Coronary artery (tissue), 2 donors: Measurements from ENCODE around the gene XIRP2.

Experiments used
- DNase-seq: peaks from one replicate; pipeline ENCODE4 v3.0.0-alpha.2; 2017; ENCODE audit warnings: low spot score
- H3K27ac ChIP-seq, 2 donors: fragments of 200-600 bp; sonication (generic); one replicate each; pipeline ENCODE4 v1.5.1; 2016 to 2019
- H3K4me3 ChIP-seq: fragments of 200-600 bp; sonication (generic); 2 replicates; pipeline ENCODE4 v1.5.1; 2016; ENCODE audit warnings: mild to moderate bottlenecking, moderate library complexity
- CTCF ChIP-seq: fragments of 200-600 bp; sonication (generic); IDR thresholded peaks from one replicate; pipeline ENCODE4 v1.5.1; 2019; ENCODE audit warnings: antibody characterized with exemption

XIRP2 gene

DNA sequence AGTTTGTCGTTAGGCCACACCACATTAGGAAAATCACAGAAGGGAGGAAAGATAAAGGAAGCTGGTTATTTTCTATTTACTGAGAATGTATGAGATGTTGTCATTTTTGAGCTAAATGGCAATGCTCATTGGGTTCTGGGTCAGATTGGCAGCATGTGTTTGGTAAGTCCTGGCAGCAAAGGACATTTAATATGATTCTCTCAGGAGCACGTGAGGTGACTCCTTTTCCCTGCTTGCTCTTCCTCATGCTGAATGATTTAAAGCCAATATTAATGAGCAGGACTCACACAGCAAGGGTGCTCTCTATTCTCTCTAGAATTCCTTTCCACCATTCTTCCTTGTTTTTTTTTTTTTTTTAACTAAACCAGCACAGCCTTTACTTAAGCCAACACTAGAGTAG lies 298.2 kb downstream of the XIRP2 start:
- H3K4me3 ChIP-seq: no peak overlapping the region
- no peak overlapping the region for H3K27ac ChIP-seq
- no peak for DNase-seq
- no peak for TF ChIP-seq CTCF

DNA sequence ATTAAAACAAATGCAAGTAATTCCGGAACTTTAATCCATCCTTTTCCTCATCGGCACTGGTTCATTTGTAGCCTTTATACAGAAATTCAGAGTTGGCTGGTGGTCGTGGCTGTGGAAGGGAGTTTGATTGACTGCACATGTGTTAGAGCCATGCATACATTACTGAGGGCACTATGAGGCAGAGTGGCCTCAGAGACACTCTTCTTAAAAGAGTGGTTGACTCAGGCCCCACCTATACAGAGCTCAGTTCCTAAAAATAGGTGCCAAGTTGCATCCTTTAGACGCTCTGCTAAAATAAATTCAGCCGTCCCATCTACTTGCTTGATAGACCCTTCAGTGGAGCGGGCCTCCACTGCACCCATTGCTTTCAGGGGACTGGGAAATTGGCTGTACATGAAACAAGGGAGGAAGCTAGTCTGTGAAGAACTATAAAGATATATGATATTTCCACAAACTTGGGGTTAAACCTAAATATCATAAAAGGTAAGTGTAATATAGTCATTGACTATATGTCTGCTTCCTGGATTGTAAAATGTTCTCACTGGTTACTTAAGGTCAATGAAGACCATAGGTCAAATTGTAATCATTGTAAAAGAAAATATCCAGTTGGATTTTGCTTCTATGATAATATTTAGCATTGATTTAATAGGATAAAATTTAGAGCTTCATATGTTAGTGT lies 298.9 kb downstream of the XIRP2 start:
- DNase-seq: no peak
- Histone ChIP-seq H3K4me3 (no peak overlapping the region), H3K27ac (no peak overlapping the region)
- no peak for TF ChIP-seq CTCF

DNA sequence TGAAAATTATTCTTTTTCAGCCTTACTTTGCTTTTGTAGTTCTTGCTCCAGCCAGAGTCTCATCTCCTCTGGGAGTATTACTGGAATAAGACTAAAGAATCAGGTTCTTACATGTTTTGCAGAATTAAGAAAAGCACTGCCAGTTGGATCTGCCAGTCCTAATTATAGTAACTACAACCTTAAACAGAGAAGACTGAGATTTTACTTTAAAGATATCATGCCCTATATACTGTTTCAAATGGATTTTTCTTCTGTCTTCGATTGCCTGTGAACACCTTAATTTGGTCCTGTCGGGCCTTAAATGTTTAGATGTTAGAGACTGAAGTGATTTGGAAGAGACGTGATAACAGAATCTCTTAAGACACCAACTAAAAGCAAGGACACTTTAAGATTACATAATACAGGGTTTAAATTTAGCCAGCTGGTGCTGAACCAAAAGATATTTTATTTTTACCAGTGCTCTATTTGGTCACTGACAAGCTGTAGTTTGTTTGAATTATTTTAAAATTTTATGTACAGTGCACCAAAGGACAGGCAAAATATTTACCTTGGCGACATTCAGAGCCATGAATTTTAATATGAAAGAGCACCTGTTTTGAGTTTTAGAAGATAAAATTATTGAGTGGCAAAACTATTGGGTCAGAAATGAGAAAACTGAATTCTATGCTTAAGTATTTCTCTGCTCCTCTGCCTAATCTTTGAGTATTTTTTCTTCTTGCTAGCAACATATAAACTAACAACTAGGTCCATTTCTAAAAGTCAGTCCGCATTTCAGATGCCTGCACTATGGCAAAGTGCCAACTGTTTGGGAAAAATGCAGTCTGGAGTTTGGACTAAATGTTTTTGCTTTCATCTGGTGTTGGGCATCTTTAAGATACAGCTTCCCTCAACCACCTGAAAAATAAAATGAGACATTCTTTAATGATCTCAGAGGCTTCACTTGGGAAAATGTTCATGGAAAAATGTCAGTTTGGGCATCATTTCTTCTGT lies 300.0 kb downstream of the XIRP2 start:
- no peak for DNase-seq
- peak overlapping the region; percentile 39 to 46 for H3K27ac ChIP-seq
- TF ChIP-seq CTCF: no peak
- H3K4me3 ChIP-seq: no peak overlapping the region

GRCh38 chr2:167190053-167190452 lies 301.8 kb downstream of the XIRP2 start:
- DNase-seq: no peak
- no peak for TF ChIP-seq CTCF
- H3K4me3 ChIP-seq: no peak overlapping the region
- no peak overlapping the region for H3K27ac ChIP-seq

GRCh38 chr2:167191588-167191987 lies 303.3 kb downstream of the XIRP2 start:
- no peak overlapping the region for H3K27ac ChIP-seq
- TF ChIP-seq CTCF: no peak
- no peak overlapping the region for H3K4me3 ChIP-seq
- no peak for DNase-seq

GRCh38 chr2:167192833-167193232 lies 304.6 kb downstream of the XIRP2 start:
- no peak for DNase-seq
- Histone ChIP-seq H3K27ac (peak overlapping the region in 1 of 2 donors; percentile 51), H3K4me3 (peak overlapping the region; percentile 23)
- no peak for TF ChIP-seq CTCF
